GM18507 (cell line): ENCODE data around the gene BEX3.
"Not testable (repeated sequence)": the region's sequence is repeated elsewhere in the genome, so short reads cannot be mapped to it uniquely, and the experiment has no call there.

ENCODE experiments used
- DNase-seq: peaks from one replicate; pipeline ENCODE4 v3.0.0; 2011; ENCODE audit warnings: low read depth; ENCODE audit not compliant: insufficient read length; ENCODE audit errors: extremely low spot score
- FAIRE-seq: peaks from 2 replicates; lab custom pipeline; 2011; peaks lifted over from hg19 to GRCh38; lab: Jason Lieb, UNC

Gene BEX3

DNA sequence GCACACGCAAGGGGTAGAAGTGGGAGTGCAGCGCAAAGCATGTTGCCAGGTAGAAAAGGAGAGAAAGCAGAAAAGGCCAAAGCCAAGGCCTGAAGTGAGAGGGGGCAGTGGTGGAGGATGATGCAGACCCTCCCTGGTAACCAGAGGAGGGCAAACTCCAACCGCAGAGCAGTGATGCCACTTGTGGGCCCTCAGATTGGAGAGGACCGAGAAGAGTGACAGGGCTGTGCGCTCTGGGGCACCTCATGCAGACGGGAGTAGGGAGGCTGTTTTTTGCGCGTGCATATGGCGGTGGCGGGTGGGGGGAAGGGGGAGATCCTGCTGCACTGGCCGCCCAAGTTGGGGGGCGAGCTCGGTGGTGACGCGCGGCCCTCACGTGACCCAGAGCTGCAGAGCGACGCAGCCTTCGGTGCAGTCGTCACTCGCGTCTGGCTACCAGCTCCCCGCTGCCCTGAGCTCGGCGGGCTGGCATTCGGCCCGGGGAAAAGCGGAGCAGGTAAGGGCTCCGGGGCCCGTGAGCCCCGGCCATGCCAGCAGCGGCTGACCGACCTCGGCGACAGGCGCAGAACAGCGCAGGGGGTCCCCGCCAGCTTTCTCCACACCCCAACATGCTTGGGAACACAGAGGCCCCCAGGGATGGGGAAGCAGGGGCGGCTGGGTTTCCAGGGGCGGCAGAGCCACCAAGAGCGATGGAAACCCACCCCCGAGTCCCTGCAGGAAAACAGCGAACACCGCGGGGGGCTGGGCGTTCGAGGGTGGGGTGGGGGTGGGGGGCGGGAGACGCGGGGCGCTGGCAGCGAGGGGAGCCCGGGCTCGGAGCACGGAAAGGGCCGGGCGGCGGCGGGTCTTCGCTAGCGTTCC lies at the start of gene BEX3:
Gene BEX3, plus strand, starts transcription at position 421 of the 861 bp plus-strand sequence. CDS start 984 bp downstream, outside the sequence.
- DNase-seq (no peak), FAIRE-seq (no peak)

GRCh38 chrX:103329991-103330390 lies 46.3 kb upstream of the BEX3 start, which contains the start of gene TCEAL7:
TSS of gene TCEAL7 (plus strand) at chrX:103330239. CDS start at chrX:103331404, 1,165 bp downstream.
- DNase-seq (no peak), FAIRE-seq (no peak)

- FAIRE-seq (no peak), DNase-seq (no peak)
These were observed 45.6 kb upstream of the BEX3 start for GRCh38 chrX:103330681-103331288.

GRCh38 chrX:103338663-103339062 lies 37.7 kb upstream of the BEX3 start:
- DNase-seq = no peak
- FAIRE-seq = no peak

GRCh38 chrX:103343105-103343504 lies 33.2 kb upstream of the BEX3 start:
- peak; percentile 15 for FAIRE-seq
- no peak for DNase-seq

GRCh38 chrX:103344606-103345005 lies 31.7 kb upstream of the BEX3 start:
- FAIRE-seq (no peak), DNase-seq (no peak)

DNA sequence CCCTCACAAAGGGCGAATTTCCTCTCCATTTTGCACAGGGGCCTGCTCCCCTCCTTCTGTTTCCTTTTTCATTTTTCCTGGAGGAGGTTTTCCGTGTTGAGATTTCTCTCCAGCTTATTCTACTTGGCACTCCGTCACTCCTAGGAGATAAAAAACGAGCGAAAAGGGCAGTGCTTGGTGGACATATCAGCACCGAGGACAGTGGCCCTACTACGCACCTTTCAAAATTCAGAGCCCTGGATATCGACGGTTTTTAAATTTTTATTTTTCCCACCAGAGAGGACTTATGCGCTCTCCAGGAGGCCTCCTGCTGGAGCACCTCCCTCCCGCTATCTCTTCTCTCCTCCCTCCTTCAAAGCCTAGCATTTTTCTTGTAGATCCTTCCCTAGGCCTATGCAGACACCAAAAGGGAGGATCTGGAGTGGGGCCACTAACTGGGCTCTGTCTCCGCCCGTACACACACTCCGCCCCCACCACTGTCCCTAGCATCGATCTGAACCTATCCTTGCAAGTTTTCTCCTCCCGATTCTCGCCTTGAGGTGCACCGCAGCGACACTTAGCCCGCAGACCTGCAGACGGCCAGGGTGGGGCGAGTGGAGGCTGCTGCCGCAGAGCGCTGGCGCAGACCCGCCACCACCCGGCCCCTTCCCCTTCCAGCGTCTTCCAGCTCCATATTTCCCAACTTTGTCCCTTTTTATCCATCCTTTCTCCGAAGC lies 28.5 kb upstream of the BEX3 start:
- no peak for FAIRE-seq
- DNase-seq = no peak

GRCh38 chrX:103356130-103356798 lies 20.1 kb upstream of the BEX3 start, which contains the start of gene TCEAL9:
TSS of gene TCEAL9 (plus strand) at chrX:103356506. CDS start at chrX:103357685, 1,179 bp downstream.
- FAIRE-seq (no peak), DNase-seq (no peak)

DNA sequence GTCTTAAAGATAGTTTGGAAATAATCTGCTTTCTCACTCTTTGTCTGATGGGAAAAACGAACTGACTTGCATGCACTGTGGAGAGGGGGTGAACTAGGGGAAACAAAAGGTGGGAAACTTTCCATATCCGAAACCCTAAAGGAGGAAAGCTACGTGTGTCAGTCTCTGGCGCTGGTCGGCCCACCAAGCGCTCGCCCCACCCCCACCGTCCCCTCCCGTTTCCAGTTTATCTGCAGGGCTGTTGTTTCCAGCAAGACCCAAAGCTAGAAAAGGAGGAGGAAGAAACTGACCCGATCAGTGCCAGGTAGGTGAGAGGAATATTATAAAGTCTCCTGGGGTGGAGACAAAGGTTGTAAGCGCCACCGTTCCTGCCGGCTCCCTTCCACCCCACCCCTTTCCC lies 19.5 kb upstream of the BEX3 start:
- no peak for FAIRE-seq
- no peak for DNase-seq

DNA sequence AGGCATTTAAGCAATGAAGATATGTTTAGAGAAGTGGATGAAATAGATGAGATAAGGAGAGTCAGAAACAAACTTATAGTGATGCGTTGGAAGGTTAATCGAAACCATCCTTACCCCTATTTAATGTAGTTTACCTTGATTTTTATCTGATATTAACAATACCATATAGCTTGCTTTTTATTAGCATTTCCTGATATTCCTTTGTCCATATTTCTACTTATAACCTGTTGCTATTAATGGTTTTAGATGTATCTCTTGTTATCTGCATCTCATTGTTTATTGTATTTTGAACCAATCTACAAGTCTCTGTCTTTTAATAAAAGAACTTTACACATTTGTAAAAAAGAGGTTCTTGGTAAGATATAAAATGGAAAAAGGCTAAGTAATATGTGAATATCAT lies 18.5 kb upstream of the BEX3 start:
- no peak for DNase-seq
- FAIRE-seq = no peak

DNA sequence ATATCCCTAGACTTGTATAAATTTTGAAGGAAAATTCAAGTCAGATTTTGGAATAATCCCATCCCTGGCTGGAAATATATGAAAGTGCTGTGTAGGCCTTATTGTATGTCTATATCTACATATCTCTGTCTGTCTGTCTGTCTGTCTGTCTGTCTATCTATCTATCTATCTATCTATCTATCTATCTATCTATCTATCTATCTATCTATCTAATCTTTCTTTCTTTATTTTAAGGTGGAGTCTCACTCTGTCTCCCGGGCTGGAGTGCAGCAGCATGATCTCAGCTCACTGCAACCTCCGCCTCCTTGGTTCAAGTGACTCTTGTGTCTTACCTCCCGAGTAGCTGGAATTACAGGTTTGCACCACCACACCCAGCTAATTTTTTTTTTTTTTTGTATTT lies 16.7 kb upstream of the BEX3 start:
- not testable (repeated sequence) for FAIRE-seq, DNase-seq

DNA sequence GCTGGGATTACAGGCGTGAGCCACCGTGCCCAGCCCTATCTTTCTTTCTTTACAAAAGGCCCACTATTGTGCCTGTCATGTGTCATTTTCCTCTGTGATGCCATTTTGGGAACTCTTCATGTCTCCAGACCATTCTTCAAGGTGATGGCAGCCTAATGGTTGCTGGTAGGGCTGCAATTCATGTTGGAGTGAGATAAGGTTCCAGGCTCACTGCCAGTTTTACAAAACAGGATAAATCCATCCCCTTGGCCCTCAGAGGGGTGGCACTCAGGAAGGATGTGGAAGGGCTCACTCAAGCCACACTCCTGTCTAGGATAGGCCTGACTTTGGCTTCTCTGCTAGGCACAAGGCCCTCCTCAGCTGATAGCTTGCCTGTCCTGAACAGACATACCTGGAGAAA lies 16.2 kb upstream of the BEX3 start:
- DNase-seq (no peak), FAIRE-seq (no peak)

DNA sequence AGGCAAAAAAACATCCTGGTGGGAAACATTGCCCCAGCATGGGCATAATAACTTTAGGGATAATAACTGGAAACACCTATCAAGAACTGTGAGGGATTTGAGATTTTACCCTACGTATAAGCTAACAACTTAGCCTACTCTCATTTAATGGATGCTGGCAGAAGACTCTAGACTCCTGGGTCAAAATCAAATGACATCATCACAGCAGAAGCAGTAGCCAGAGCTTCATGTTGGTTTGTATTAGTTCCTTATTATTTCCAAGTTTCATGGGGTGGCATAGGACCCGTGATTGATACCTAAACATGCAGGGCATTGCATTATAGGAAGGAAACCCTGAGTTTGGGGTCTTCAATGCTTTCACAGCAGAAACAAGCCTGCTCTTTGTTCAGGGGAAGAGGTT lies 15.4 kb upstream of the BEX3 start:
- FAIRE-seq = no peak
- no peak for DNase-seq

GRCh38 chrX:103361798-103362197 lies 14.5 kb upstream of the BEX3 start:
- DNase-seq (no peak), FAIRE-seq (no peak)

DNA sequence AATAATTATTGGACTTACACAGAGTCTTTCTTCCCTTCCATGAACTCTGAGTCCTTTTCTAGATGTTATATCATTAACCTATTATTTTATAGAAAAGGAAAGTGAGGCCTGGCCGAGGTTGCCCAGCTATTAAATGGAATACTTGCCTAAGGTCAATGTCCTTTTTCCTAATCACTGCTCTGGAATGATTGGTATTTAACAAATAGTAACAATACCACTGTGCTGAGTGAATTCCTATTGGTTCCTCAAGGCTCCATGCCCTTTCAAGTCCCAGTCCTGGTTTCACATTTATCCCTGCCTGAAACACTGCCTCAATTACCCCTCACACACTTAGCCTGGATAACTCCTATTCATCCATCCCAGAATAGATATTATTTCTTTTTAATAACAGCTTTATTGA lies 13.9 kb upstream of the BEX3 start:
- FAIRE-seq (no peak), DNase-seq (no peak)

- FAIRE-seq = no peak
These were observed 13.3 kb upstream of the BEX3 start for GRCh38 chrX:103363046-103363445.

DNA sequence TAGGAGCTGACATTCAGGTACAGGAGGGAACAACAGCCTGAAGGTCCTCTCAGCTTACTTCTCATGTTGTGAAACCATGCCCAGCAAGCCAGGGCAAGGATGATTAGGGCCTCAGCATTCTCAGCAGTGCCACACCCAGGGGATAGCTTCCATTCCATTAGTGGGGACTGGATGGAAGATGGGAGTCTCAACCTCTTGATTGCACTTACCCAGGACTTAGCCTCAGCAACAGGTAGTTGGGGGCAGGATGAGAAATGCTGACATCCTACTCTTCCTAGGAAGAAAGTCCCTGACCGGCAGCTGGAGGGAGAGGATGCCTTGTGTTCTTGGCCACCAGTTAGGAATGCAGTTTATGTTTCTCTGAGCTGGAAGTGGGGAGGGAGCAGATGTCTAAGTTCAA lies 8.8 kb upstream of the BEX3 start:
- DNase-seq = no peak
- FAIRE-seq = no peak

More at GRCh38 chrX:103363046-103363445, 13.3 kb upstream of the BEX3 start:
- DNase-seq = no peak

DNA sequence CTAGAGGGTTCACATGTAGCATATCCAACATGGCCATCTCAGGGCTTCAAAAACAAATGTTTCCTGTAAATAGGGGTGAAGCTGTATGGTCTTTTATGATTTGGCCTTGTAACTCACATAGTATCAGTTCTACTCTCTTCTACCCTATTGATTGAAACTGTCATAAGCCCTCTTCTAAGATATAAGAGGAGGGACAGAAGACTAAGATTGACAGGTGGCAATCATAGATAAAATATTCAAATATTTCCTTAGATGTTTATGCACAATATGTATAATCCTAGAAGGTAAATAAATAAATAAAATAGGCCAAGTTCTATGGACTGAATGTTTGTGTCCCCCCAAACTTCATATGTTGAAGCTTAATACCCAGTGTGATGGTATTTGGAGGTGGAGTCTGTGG lies 6.9 kb upstream of the BEX3 start:
- DNase-seq = no peak
- no peak for FAIRE-seq

- DNase-seq (no peak), FAIRE-seq (no peak)
These were observed 3.5 kb upstream of the BEX3 start for GRCh38 chrX:103372886-103373285.

DNA sequence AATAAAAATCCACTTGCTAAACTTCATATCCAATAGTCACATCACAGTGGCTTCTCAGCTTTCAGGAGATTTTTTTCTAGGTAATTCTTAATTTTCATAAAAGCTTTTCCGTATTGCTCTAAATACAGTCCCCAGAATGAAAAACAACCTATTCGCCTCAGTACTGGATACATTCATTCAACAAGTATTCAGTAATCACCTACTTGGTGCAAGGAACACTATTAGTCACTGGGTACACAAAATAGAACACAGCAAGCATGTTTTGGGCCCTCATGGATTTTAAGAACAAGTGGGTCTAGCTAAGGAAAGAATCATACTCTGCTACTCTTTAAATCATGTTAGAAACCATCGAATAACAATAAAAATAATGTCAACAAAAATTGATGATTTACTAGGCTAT lies 2.8 kb upstream of the BEX3 start:
- FAIRE-seq = no peak

More for the DNA sequence above, 2.8 kb upstream of the BEX3 start:
- no peak for DNase-seq
